Measurements from ENCODE around the gene GOLGA5. TPM values are rescaled to one million over a fixed set of nuclear protein-coding genes. Genes with fewer than 3 reads are reported as not detected.

GOLGA5 gene
- total and polyA plus RNA-seq, 2 of the 13 experiments (the other 11 are each of a cell fraction or from before 2014, with no cell fraction given): 31.0 to 40.0 TPM

- peak; percentile 36 for TF ChIP-seq MED8 (CRISPR knock-in tag; IDR thresholded peaks at IDR 0.05; ENCODE audit: insufficient replicate concordance)
- TF ChIP-seq ZBTB46 (CRISPR knock-in tag; IDR thresholded peaks at IDR 0.05; ENCODE audit: borderline replicate concordance): no peak
- peak; percentile 63 for TF ChIP-seq YY1 (IDR thresholded peaks at IDR 0.05; ENCODE audit: insufficient read depth, insufficient replicate concordance, low read depth, low read length)
- no peak for TF ChIP-seq KIAA2018 (CRISPR knock-in tag; IDR thresholded peaks at IDR 0.05; ENCODE audit: borderline replicate concordance)
- TF ChIP-seq ZNF503 (CRISPR knock-in tag; IDR thresholded peaks at IDR 0.05): no peak; the same call in 1 of the 2 replicates
- no peak for TF ChIP-seq AKNA (CRISPR knock-in tag; IDR thresholded peaks at IDR 0.05; ENCODE audit: borderline replicate concordance)
- TF ChIP-seq FOXP1 (IDR thresholded peaks at IDR 0.05): no peak
- no peak for TF ChIP-seq FOXP1 (CRISPR knock-in tag; IDR thresholded peaks at IDR 0.05)
- no peak for TF ChIP-seq ZNF557 (CRISPR knock-in tag; IDR thresholded peaks at IDR 0.05)
- TF ChIP-seq FOXM1 (CRISPR knock-in tag; IDR thresholded peaks at IDR 0.05): no peak
- TF ChIP-seq CBX1 (IDR thresholded peaks at IDR 0.05; ENCODE audit: low read depth): peak; percentile 49
These were observed at the start of gene GOLGA5 (continued) for GRCh38 chr14:92793709-92794546.

All from HepG2 (cell line).